T1000 (cell line): ENCODE results near the gene ATOX1.
"Not testable (repeated sequence)": the region's sequence is repeated elsewhere in the genome, so short reads cannot be mapped to it uniquely, and the experiment has no call there.

ENCODE experiments used
- DNase-seq: peaks from one replicate; lab custom pipeline; 2025; ENCODE audit warnings: mixed read lengths; lab: John Stamatoyannopoulos, UW

Gene ATOX1

GRCh38 chr5:151698081-151698480, 60.4 kb downstream of the ATOX1 start:
- not testable (repeated sequence) for DNase-seq

GRCh38 chr5:151697452-151697851, 61.0 kb downstream of the ATOX1 start:
- DNase-seq: no peak

GRCh38 chr5:151696470-151697061, 61.9 kb downstream of the ATOX1 start:
- peak; percentile 42 for DNase-seq

GRCh38 chr5:151695464-151695863, 63.0 kb downstream of the ATOX1 start:
- DNase-seq: no peak

GRCh38 chr5:151694035-151694485, 64.4 kb downstream of the ATOX1 start:
- no peak for DNase-seq
